ENCODE data around the gene CRHR1.
"Not testable (repeated sequence)": the region's sequence is repeated elsewhere in the genome, so short reads cannot be mapped to it uniquely, and the experiment has no call there.

The CRHR1 gene

GRCh38 chr17:45845376-45846185 is 61.5 kb downstream of the CRHR1 start:
- DNase-seq (ENCODE audit: low read depth, low spot score), result no peak

DNA sequence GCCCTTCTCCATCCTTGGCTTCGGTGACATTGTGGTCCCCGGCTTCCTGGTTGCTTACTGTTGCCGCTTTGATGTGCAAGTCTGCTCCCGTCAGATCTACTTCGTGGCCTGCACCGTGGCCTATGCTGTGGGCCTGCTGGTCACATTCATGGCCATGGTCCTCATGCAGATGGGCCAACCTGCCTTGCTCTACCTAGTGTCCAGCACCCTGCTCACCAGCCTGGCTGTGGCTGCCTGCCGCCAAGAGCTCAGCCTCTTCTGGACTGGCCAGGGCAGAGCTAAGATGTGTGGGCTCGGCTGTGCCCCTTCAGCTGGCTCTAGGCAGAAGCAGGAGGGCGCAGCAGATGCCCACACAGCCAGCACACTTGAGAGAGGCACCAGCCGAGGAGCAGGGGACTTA is 62.1 kb downstream of the CRHR1 start:
- DNase-seq (ENCODE audit: low read depth, low spot score), result no peak

DNA sequence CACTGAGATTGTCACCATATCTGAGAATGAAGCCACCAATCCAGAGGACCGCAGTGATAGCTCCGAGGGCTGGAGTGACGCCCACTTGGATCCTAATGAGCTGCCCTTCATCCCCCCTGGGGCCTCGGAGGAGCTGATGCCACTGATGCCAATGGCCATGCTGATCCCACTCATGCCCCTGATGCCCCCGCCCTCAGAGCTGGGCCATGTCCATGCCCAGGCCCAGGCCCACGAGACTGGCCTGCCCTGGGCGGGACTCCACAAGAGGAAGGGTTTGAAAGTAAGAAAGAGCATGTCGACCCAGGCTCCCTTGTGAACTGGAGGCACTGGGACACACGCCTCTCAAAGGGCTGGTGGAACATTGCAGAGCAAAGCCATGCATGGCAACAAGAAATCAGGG is 62.5 kb downstream of the CRHR1 start:
- no peak for DNase-seq (ENCODE audit: low read depth, low spot score)

DNA sequence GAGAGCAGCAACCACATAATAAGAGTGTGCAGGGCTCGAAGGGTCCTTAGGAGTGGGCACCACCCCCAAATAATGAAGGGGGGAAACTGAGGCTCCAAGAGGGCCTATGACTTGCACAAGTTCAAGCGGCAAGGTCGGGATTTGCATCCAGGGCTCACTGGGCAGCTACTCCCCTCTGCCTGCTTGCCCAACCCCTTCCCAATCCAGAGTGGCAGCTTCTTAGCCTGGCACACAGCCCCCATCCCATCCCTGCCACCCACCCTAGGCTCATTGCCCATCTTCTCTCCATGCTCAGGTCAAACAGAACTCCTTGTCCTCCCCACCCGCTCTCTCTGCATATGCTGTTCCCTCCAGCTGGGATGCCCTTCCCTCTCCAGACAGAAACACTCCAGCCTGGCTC is 63.0 kb downstream of the CRHR1 start:
- DNase-seq (ENCODE audit: low read depth, low spot score), result no peak

- DNase-seq (ENCODE audit: low read depth, low spot score), result no peak
These were observed 63.6 kb downstream of the CRHR1 start for GRCh38 chr17:45847747-45848146.

- DNase-seq (ENCODE audit: low read depth, low spot score), result no peak
These were observed 64.3 kb downstream of the CRHR1 start for GRCh38 chr17:45848405-45848804.

- no peak for DNase-seq (ENCODE audit: low read depth, low spot score)
These were observed 64.9 kb downstream of the CRHR1 start for GRCh38 chr17:45848868-45849535.

DNA sequence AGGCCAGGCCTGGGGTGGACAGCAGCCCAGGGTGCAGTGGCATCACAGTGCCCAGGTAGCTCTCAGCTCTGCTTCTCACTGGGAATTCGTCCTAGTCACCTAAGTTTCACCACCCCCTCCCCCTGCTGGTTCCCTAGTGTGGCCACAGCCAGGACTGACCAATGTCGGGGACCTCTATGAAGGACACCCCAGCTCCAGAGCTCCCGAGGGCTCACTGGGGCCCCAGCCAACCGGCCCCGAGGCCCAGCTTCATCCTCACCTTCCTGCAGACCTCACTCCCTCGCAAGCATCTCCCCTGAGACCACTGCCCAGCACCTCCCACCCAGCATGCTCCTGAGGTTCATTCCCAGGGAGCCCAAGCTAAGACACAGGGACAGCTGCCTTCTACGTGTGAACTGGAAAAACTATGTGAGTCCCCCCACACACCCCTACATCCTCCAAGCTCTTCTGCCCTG is 65.4 kb downstream of the CRHR1 start:
- DNase-seq (ENCODE audit: low read depth, low spot score), result no peak

GRCh38 chr17:45850011-45850410 is 65.9 kb downstream of the CRHR1 start:
- DNase-seq (ENCODE audit: low read depth, low spot score), result no peak

- DNase-seq (ENCODE audit: low read depth, low spot score), result no peak
These were observed 66.3 kb downstream of the CRHR1 start for GRCh38 chr17:45850468-45850867.

GRCh38 chr17:45851022-45851421 is 66.9 kb downstream of the CRHR1 start:
- no peak for DNase-seq (ENCODE audit: low read depth, low spot score)

- DNase-seq (ENCODE audit: low read depth, low spot score), result no peak
These were observed 67.3 kb downstream of the CRHR1 start for GRCh38 chr17:45851464-45851863.

- DNase-seq (ENCODE audit: low read depth, low spot score), result no peak
These were observed 67.8 kb downstream of the CRHR1 start for GRCh38 chr17:45851873-45852272.

- DNase-seq (ENCODE audit: low read depth, low spot score), result peak; percentile 68
These were observed 68.6 kb downstream of the CRHR1 start for GRCh38 chr17:45852535-45853297.

DNA sequence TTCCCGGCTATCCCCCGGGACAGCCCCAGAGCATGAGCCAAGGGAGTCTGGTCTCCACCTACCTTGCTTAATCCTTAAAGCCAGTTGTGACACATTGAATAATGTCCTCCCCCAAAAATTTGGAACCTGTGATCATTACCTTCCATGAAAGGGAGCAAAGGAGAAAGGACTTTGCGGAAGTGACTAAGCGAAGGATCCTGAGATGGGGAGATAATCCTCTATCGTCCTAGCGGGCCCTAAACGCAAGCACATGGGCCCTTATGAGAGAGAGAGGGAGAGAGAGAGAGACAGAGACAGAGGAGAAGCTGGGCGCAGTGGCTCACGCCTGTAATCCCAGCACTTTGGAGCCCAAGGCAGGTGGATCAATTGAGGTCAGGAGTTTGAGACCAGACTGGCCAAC is 70.1 kb downstream of the CRHR1 start:
- no peak for DNase-seq (ENCODE audit: low read depth, low spot score)

GRCh38 chr17:45855691-45856336 is 71.7 kb downstream of the CRHR1 start:
- DNase-seq (ENCODE audit: low read depth, low spot score), result no peak

DNA sequence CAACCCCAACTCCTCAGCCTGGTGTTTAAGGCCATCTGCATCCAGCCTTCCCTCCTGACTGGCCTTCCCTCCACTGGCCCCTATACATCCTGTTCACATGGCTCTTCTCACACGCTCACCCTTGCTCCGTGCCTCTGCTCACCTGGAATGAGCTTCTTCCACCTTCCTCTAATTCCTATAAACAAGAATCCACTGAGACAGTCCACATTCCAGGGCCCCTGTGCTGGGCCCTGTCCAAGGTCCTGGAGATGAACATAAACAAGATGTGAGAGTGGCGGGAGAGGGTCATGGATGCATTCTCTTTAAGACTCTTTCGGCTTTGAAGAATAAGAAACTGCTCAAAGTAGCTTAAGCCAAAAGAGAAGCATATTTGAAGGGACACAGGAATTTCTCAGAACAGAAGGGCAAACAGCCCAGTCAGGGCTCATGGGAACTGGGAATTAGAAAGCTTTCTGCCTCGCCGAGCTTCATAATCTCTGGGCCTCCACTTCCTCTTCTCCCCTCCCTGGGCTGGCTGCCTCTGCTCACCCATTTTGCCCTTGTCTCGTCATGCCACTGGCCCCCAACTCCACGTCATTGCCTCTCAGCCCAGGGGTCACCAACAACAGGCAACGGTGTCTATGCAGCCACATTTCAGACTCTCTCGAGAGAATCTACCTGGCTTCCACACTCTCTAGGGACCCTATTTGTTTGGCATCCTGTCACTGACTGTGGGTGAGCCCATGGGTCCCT is 74.0 kb downstream of the CRHR1 start:
- peak; percentile 65 for DNase-seq (ENCODE audit: low read depth, low spot score)

- DNase-seq (ENCODE audit: low read depth, low spot score), result no peak
These were observed 77.0 kb downstream of the CRHR1 start for GRCh38 chr17:45861165-45861564.

DNA sequence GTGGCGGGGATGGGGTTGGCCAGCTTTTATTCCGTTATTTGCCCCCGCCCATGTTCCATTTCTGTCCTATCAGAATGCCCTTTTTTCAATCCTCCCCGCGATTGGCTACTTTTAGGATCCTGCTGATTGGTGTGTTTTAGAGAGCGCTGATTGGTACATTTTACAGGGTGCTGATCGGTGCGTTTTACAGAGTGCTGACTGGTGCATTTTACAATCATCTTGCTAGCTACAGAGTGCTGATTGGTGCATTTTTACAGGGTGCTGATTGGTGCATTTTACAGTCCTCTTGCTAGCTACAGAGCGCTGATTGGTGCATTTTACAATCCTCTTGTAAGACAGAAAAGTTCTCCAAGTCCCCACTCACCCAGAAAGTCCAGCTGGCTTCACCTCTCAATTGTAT is 78.0 kb downstream of the CRHR1 start:
- not testable (repeated sequence) for DNase-seq (ENCODE audit: low read depth, low spot score)

- no peak for DNase-seq (ENCODE audit: low read depth, low spot score)
These were observed 79.9 kb downstream of the CRHR1 start for GRCh38 chr17:45863857-45864654.
